Effector memory CD8-positive, alpha-beta T cell (primary cell): ENCODE data around the gene CLRN3.

Experiments
- ATAC-seq: fragments of 150-1000 bp; cut with Tn5 transposase; replicated peaks from 2 replicates; pipeline ENCODE4 v1.10.0; 2021; ENCODE audit warnings: mild to moderate bottlenecking, moderate library complexity
- DNase-seq, 3 experiments: peaks; one replicate each; pipeline ENCODE4 v3.0.0; 2021
- H3K27ac Mint-ChIP-seq, 2 donors: one replicate each; pipeline ENCODE4 v1.8.0; 2022; ENCODE audit warnings: mild to moderate bottlenecking in 2 of 2, mixed read lengths in 2 of 2, moderate library complexity in 2 of 2
- H3K27me3 Mint-ChIP-seq, 2 donors: one replicate each; pipeline ENCODE4 v1.8.0; 2022; ENCODE audit warnings: mixed read lengths in 2 of 2
- H3K36me3 Mint-ChIP-seq: one replicate; pipeline ENCODE4 v1.8.0; 2022; ENCODE audit warnings: mild to moderate bottlenecking, moderate library complexity, mixed read lengths; ENCODE audit not compliant: insufficient read depth
- H3K4me1 Mint-ChIP-seq, 2 donors: one replicate each; pipeline ENCODE4 v1.8.0; 2022; ENCODE audit warnings: low read depth in 2 of 2, mixed read lengths in 2 of 2
- H3K4me3 Mint-ChIP-seq, 2 donors: one replicate each; pipeline ENCODE4 v1.8.0; 2022; ENCODE audit warnings: mild to moderate bottlenecking in 2 of 2, mixed read lengths in 2 of 2, moderate library complexity in 2 of 2
- H3K9me3 Mint-ChIP-seq, 2 donors: one replicate each; pipeline ENCODE4 v1.8.0; 2022; ENCODE audit warnings: mixed read lengths in 2 of 2
- total RNA-seq, 9 experiments: gene quantifications; one replicate each; lab custom pipeline; 2026; lab: John Stamatoyannopoulos, UW

Gene CLRN3, protein sequence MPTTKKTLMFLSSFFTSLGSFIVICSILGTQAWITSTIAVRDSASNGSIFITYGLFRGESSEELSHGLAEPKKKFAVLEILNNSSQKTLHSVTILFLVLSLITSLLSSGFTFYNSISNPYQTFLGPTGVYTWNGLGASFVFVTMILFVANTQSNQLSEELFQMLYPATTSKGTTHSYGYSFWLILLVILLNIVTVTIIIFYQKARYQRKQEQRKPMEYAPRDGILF
- total RNA-seq, result 0 reads per million in 9 experiments

DNA sequence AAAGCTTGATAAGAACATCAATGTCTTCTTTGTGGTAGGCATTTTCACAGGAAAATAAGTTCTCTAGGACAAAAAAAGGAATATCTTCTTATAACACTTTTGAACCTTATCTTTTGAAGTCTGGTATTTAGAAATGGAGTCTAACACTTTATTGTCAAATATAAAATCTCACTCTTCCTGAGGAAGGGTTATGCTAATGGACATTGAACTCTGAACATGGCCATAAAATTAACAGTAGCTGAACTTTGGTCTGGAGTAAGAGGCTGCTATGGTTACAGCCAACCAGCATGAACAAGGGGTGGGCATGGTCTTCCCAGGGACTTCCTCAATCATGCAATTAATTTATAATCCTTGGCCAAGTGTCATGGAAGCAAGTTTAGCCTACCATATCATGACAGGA, at the start of gene CLRN3:
Gene CLRN3, minus strand, starts transcription at position 199 of the 400 bp plus-strand sequence. Its CDS starts 157 bp downstream, at position 42.
- H3K9me3 Mint-ChIP-seq, result no peaks in the 10 kb centered on the region
- H3K4me1 Mint-ChIP-seq, result no peaks in the 10 kb centered on the region
- H3K36me3 Mint-ChIP-seq, result no peaks in the 10 kb centered on the region
- H3K4me3 Mint-ChIP-seq, result no peak within 1 kb of the TSS
- no peak within 1 kb of the TSS for H3K27ac Mint-ChIP-seq
- ATAC-seq (no peak), DNase-seq (no peak)
- peaks cover 14 to 43% of the 10 kb centered on the region in 2 donors for H3K27me3 Mint-ChIP-seq

GRCh38 chr10:127940866-127941640, 48.3 kb upstream of the CLRN3 start:
- ATAC-seq (no peak), DNase-seq (no peak)
- no peaks in the 10 kb centered on the region for H3K36me3 Mint-ChIP-seq
- H3K4me1 Mint-ChIP-seq, result peaks cover 4 to 8% of the 10 kb centered on the region in 2 donors
- no peak overlapping the region for H3K27ac Mint-ChIP-seq
- no peaks in the 10 kb centered on the region for H3K9me3 Mint-ChIP-seq
- H3K4me3 Mint-ChIP-seq, result no peak overlapping the region
- peaks cover 41 to 50% of the 10 kb centered on the region in 2 donors for H3K27me3 Mint-ChIP-seq

- Mint-ChIP-seq H3K36me3 (no peaks in the 10 kb centered on the region), H3K4me3 (no peak overlapping the region), H3K9me3 (no peaks in the 10 kb centered on the region), H3K27ac (peak overlapping the region in 1 of 2 donors; percentile 14), H3K27me3 (peaks cover 53 to 61% of the 10 kb centered on the region in 2 donors), H3K4me1 (no peaks in the 10 kb centered on the region)
- ATAC-seq, result no peak
- no peak for DNase-seq
Observed at GRCh38 chr10:127939786-127940330, 47.1 kb upstream of the CLRN3 start.

DNA sequence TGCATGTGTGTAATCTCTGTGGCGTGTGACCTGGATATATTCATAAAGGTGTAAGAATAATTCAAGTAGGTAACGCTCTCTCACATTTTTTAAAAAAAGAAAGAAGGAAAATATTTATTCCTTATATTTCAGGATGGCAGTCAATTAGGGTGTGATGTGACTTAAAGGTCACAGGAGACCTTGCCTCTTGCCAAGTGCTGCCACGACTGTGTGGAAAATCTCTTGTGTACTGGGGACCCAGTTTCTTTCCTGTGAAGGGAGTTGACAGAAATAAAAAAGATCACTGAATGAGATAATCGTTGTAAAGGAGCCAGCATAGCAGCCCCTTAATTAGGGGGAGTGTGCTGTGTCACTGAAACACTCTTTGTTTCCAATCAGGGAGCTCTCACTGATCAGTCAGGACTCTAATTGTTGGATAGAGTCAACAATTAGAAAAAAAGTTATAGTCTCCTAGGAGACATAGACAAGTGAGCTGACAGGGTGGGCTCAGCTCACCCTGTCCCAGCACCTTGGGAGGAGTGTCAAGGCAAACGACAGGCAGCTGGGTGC, 45.2 kb upstream of the CLRN3 start:
- Mint-ChIP-seq H3K27ac (no peak overlapping the region), H3K4me1 (no peaks in the 10 kb centered on the region), H3K4me3 (no peak overlapping the region), H3K9me3 (no peaks in the 10 kb centered on the region), H3K36me3 (no peaks in the 10 kb centered on the region), H3K27me3 (peaks cover 57 to 62% of the 10 kb centered on the region in 2 donors)
- DNase-seq (no peak), ATAC-seq (no peak)

- Mint-ChIP-seq H3K9me3 (no peaks in the 10 kb centered on the region), H3K27ac (no peak overlapping the region)
- no peak for ATAC-seq
Observed at GRCh38 chr10:127937069-127937468, 44.3 kb upstream of the CLRN3 start.

DNA sequence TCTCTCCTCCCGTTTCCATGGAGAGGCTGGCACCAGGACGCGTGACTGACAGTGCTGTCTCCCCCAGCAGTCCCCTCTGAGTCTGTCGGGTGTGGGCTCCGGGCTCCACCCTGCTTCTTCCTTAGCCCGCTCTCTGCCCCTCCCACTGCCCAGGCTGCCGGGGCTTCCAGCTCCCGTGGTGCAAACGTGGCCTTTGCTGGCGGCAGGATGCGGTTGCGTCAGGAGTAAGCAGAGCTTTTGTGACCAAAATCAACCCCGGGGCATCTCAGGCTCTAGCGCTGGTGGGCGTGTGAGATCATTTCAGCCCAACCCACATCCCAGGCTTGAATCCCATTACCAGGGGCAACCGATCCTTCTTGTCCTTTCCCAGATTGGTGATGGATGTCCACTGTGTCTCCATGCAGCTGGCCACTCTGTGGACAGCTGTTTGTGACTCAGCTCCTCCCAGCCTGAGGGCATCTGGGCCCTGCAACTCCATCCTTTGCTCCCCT, 42.4 kb upstream of the CLRN3 start:
- Mint-ChIP-seq H3K27me3 (peaks cover 49 to 51% of the 10 kb centered on the region in 2 donors), H3K9me3 (no peaks in the 10 kb centered on the region), H3K27ac (no peak overlapping the region), H3K4me1 (no peaks in the 10 kb centered on the region), H3K4me3 (peak overlapping the region in 1 of 2 donors; percentile 43), H3K36me3 (no peaks in the 10 kb centered on the region)
- ATAC-seq, result no peak
- DNase-seq, result no peak

More at GRCh38 chr10:127937069-127937468, 44.3 kb upstream of the CLRN3 start:
- Mint-ChIP-seq H3K4me3 (no peak overlapping the region), H3K36me3 (no peaks in the 10 kb centered on the region), H3K4me1 (no peaks in the 10 kb centered on the region), H3K27me3 (peaks cover 62% of the 10 kb centered on the region in 2 donors)
- DNase-seq, result no peak

- H3K27ac Mint-ChIP-seq, result no peak overlapping the region
- no peak overlapping the region for H3K4me3 Mint-ChIP-seq
- H3K27me3 Mint-ChIP-seq, result peaks cover 42 to 44% of the 10 kb centered on the region in 2 donors
- no peaks in the 10 kb centered on the region for H3K36me3 Mint-ChIP-seq
- DNase-seq (no peak), ATAC-seq (no peak)
- H3K4me1 Mint-ChIP-seq, result no peaks in the 10 kb centered on the region
- H3K9me3 Mint-ChIP-seq, result no peaks in the 10 kb centered on the region
Observed at GRCh38 chr10:127934383-127934782, 41.6 kb upstream of the CLRN3 start.

DNA sequence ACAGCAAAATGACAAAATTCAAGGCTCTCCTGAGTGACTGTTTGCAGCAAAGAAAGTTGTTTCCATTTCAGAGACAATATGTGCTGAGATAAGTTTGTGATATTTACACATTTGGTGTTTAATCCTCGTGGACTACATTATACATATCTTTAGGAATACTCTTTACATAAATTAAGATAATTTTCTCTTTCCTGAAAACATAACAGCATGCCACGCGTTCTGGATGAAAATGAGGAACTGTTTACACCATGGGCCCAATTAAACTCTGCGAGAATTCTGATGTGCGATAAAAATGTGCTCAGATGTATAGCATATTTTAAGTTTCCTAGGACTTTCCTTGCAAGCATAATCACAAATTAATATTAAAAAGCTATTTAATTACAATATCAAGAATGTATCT, 40.5 kb upstream of the CLRN3 start:
- ATAC-seq, result no peak
- peaks cover 31 to 32% of the 10 kb centered on the region in 2 donors for H3K27me3 Mint-ChIP-seq
- H3K36me3 Mint-ChIP-seq, result no peaks in the 10 kb centered on the region
- no peak for DNase-seq
- H3K4me3 Mint-ChIP-seq, result no peak overlapping the region
- no peak overlapping the region for H3K27ac Mint-ChIP-seq
- H3K9me3 Mint-ChIP-seq, result no peaks in the 10 kb centered on the region
- H3K4me1 Mint-ChIP-seq, result no peaks in the 10 kb centered on the region

DNA sequence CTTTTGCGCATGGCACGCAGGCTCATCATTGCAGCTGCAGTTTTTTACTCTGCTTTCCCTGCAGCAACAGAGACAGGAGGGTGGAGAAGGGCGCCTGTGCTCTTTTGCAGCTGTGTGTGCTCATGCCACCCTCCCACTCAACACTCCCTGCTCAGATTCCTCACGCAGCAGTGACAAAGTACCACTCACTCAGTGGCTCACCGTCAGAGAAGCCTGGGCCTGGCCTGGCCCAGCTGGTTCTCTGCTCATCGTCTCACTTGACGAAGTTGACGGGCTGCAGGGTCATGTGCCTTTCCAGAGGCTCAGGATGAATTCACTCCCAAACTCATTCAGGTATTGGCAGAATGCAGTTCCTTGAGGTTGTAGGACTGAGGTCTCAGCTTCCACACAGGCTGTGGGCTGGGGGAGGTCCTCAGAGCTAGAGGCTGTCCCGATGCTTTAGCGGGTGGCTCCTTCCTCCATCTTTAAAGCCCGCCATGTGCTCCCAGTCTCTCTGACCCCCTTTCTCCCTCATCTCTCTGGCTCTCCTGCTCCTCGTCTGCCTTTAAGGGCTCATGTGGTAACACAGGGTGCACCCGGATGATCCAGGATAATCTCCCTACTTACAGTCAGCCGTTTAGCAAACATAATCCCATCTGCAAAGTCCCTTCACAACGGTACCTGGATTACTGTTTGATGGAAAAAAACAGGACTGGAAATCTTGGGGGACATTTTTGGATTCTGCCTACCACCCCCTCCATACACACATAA, 40.0 kb upstream of the CLRN3 start:
- Mint-ChIP-seq H3K4me3 (no peak overlapping the region), H3K27me3 (peaks cover 25 to 27% of the 10 kb centered on the region in 2 donors), H3K27ac (no peak overlapping the region), H3K9me3 (no peaks in the 10 kb centered on the region), H3K36me3 (no peaks in the 10 kb centered on the region), H3K4me1 (no peaks in the 10 kb centered on the region)
- no peak for ATAC-seq
- DNase-seq, result no peak

DNA sequence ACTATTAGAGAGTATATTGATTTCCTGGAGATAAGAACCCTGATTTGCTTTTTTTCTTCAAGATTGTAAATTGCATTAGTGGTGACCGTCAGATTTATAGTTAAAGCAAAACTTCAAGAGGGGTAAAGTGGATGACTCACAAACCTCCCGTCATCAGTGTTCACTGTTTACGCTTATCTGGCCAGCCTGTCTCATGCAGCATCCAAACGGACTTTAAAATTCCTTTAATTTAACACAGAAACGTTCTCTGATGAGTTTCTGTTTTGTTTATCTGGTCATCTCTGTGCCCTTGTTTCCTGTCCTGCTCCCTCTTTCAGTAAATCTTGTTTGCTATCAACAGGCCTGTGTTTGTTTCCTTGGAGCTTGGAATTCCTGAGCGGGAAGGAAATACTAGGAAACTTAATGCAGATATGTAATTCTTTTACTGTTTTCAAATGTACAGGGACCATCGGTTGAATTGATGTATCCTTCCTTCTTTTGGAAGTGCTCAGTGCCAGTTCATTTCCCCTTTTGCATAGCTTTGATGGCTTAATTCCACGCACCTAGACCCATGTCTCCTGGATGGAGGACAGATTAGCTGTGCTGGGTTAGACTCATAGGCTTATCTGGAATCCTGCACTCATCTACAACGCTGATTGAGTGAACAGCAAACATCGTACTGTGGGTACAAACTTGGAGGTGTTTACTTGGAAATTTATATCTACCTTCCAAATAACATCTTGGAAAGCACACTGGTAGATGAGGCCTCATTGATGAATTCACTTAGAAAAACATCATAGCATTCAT, 35.5 kb upstream of the CLRN3 start:
- Mint-ChIP-seq H3K4me3 (no peak overlapping the region), H3K27me3 (peaks cover 0 to 7% of the 10 kb centered on the region in 2 donors), H3K4me1 (no peaks in the 10 kb centered on the region), H3K36me3 (no peaks in the 10 kb centered on the region), H3K9me3 (no peaks in the 10 kb centered on the region), H3K27ac (no peak overlapping the region)
- DNase-seq (no peak), ATAC-seq (no peak)

DNA sequence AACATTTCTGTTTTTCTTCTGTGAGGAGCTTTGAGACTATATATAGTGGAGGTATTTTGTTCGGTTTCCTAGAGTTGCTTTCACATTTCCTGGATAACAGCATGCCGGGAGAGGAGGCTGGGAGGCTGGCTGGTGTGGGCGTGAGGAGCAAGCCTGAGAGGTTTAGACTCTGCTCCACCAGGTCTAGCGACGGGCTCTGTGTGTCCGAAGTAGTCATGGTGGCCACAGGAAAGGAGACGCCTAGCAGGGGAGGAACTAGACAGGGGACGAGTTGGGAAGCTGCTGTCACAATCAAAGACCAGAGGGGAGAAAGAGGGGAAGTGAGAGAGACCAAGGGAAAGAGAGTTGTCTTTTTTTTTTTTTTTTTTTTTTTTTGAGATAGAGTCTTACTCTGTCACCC, 33.7 kb upstream of the CLRN3 start:
- Mint-ChIP-seq H3K9me3 (no peaks in the 10 kb centered on the region), H3K36me3 (no peaks in the 10 kb centered on the region), H3K4me1 (no peaks in the 10 kb centered on the region), H3K4me3 (no peak overlapping the region), H3K27ac (no peak overlapping the region), H3K27me3 (no peaks in the 10 kb centered on the region)
- DNase-seq, result no peak
- ATAC-seq, result no peak

DNA sequence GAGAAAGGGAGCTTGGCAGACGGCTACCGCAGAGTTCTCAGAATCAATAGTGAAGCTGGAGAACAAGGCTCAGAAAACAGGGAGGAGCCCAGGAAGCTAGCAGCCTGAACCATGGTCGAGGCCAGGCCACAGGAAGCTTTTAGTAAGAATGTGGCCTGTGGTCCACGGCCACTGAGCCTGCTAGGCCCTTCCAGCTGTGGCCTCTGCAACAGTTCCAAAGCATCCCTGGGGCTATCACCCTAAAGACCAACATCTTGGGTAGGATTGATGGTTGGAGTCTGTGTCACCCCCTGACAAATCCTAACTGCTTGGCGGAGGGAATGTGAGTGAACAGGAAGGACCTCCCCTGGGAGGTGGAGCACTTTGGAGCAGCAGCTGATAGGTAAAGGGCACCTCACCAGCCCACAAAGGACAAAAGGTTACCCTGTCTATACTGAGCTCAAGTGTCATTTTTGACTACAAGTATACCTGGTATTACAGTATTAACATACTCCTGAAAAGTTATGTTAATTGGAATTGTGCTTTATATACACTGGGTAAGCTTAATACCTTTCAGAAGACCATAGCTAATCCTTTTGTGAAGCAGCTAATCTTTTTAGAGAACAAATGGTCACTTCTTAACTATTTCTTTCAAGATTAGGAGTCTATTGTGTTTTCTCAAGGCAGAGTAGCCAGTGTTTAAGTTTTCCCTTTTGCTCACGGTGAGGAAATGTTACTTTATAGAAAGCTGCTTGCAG, 32.9 kb upstream of the CLRN3 start:
- H3K9me3 Mint-ChIP-seq, result no peaks in the 10 kb centered on the region
- no peak for ATAC-seq
- no peaks in the 10 kb centered on the region for H3K36me3 Mint-ChIP-seq
- DNase-seq, result no peak
- no peak overlapping the region for H3K27ac Mint-ChIP-seq
- no peak overlapping the region for H3K4me3 Mint-ChIP-seq
- peaks cover 0 to 2% of the 10 kb centered on the region in 2 donors for H3K4me1 Mint-ChIP-seq
- no peaks in the 10 kb centered on the region for H3K27me3 Mint-ChIP-seq
